K562 (cell line): ENCODE data around the gene GLMP. TPM values are rescaled to one million over a fixed set of nuclear protein-coding genes. Genes with fewer than 3 reads are reported as not detected.

Experiments
- ATAC-seq: fragments of 200-7000 bp; cut with Tn5 transposase; 3 replicates; pipeline ENCODE4 v1.9.1; 2020; ENCODE audit warnings: moderate library complexity
- BruUV-seq: library from RNA; stranded (reverse); fragments of 400-500 nt; replicated peaks from 2 replicates; lab custom pipeline; 2021; lab: Mats Ljungman, UMichigan
- CTCF ChIA-PET: fragments of 300-600 bp; formaldehyde crosslinking; extraction: SDS; loops from one replicate; lab custom pipeline; 2021; ENCODE audit warnings: low intra/inter-chr PET ratio; lab: Yijun Ruan, JAX
- POLR2A ChIA-PET: fragments of 300-600, 350-650 bp; sonication (Branson Sonifier 250); formaldehyde crosslinking; extraction: SDS; loops from one replicate; lab custom pipeline; 2021; ENCODE audit warnings: antibody characterized with exemption, inconsistent platforms; lab: Yijun Ruan, JAX
- DNase-seq, 4 experiments: peaks; one replicate each; pipeline versions ENCODE4 v3.0.0 to v3.0.0-alpha.2; 2011 to 2018; ENCODE audit warnings: low spot score in 3 of 4, mixed read lengths in 3 of 4; ENCODE audit errors: extremely low read depth in 1 of 4
- FAIRE-seq: peaks from 2 replicates; lab custom pipeline; 2011; peaks lifted over from hg19 to GRCh38; lab: Jason Lieb, UNC
- H2AFZ ChIP-seq: 2 replicates; pipeline ENCODE4 v1.6.0; 2011; ENCODE audit warnings: low read depth, low read length, control low read depth, inconsistent platforms
- H3K27ac ChIP-seq: fragments of 200-600 bp; 3 replicates; pipeline ENCODE4 v1.8.0; 2011; ENCODE audit warnings: low read depth, mild to moderate bottlenecking, control low read depth, inconsistent platforms, low read length, moderate library complexity, mixed read lengths; ENCODE audit errors: extremely low read depth
- H3K27me3 ChIP-seq, 2 experiments: fragments of 300-600 bp in 1 of 2; 2 replicates in 1 of 2; 3 replicates in 1 of 2; pipeline versions ENCODE4 v1.6.0 to v1.8.0; 2011; ENCODE audit warnings: inconsistent platforms in 2 of 2, low read length in 2 of 2, mild to moderate bottlenecking in 1 of 2, mixed read lengths in 1 of 2, moderate library complexity in 1 of 2; ENCODE audit not compliant: control insufficient read depth in 2 of 2, insufficient read depth in 2 of 2
- H3K36me3 ChIP-seq: fragments of 300-600 bp; 3 replicates; pipeline ENCODE4 v1.8.0; 2011; ENCODE audit warnings: mild to moderate bottlenecking, low read length, inconsistent platforms; ENCODE audit not compliant: control insufficient read depth, insufficient read depth
- H3K4me1 ChIP-seq, 2 experiments: fragments of 200-600 bp in 1 of 2; replicated peaks in 1 of 2; 2 replicates in 1 of 2; 3 replicates in 1 of 2; pipeline versions ENCODE4 v1.5.1 to v1.8.0; 2011; ENCODE audit warnings: inconsistent platforms in 2 of 2, low read length in 2 of 2, mild to moderate bottlenecking in 1 of 2, mixed read lengths in 1 of 2, moderate library complexity in 1 of 2; ENCODE audit not compliant: control insufficient read depth in 2 of 2, insufficient read depth in 2 of 2
- H3K4me2 ChIP-seq: 2 replicates; pipeline ENCODE4 v1.6.1; 2011; ENCODE audit warnings: low read length, control low read depth, inconsistent platforms, mixed read lengths; ENCODE audit not compliant: insufficient read depth
- H3K4me3 ChIP-seq: fragments of 200-600 bp; sonication (generic), shearing (Covaris generic); 2 replicates; pipeline ENCODE4 v1.5.1; 2016; ENCODE audit warnings: control low read depth, inconsistent platforms
- H3K79me2 ChIP-seq: fragments of 200-600 bp; 3 replicates; pipeline ENCODE4 v1.8.0; 2011; ENCODE audit warnings: low read length, inconsistent platforms; ENCODE audit not compliant: control insufficient read depth, insufficient read depth
- H3K9ac ChIP-seq, 2 experiments: 2 replicates each; pipeline versions ENCODE4 v1.6.0 to v1.6.1; 2011; ENCODE audit warnings: low read depth in 2 of 2, low read length in 2 of 2, control low read depth in 1 of 2, inconsistent platforms in 1 of 2, mild to moderate bottlenecking in 1 of 2, mixed read lengths in 1 of 2; ENCODE audit not compliant: insufficient read depth in 1 of 2
- H3K9me1 ChIP-seq: one replicate; pipeline ENCODE4 v1.6.0; 2011; ENCODE audit warnings: inconsistent platforms, mild to moderate bottlenecking, low read length, moderate library complexity; ENCODE audit not compliant: control insufficient read depth, insufficient read depth
- H3K9me3 ChIP-seq: replicated peaks from 2 replicates; pipeline ENCODE4 v1.5.1; 2011; ENCODE audit warnings: low read depth, low read length, inconsistent platforms; ENCODE audit not compliant: control insufficient read depth, insufficient read depth
- H4K20me1 ChIP-seq: replicated peaks from 2 replicates; pipeline ENCODE4 v1.6.1; 2011; ENCODE audit warnings: low read length, inconsistent platforms, mixed read lengths; ENCODE audit not compliant: control insufficient read depth, insufficient read depth
- ARID4B ChIP-seq: sonication (generic); formaldehyde crosslinking; IDR thresholded peaks from 2 replicates; pipeline ENCODE4 v1.8.0; 2022; ENCODE audit warnings: mild to moderate bottlenecking, missing genetic modification reagents
- CHD2 ChIP-seq: IDR thresholded peaks from 2 replicates; pipeline ENCODE4 v1.6.1; 2011; ENCODE audit warnings: low read depth, low read length
- E2F4 ChIP-seq: sonication (generic); formaldehyde crosslinking; IDR thresholded peaks from 2 replicates; pipeline ENCODE4 v1.8.0; 2022; ENCODE audit warnings: mild to moderate bottlenecking, low read depth, missing genetic modification reagents
- ILF3 ChIP-seq: fragments of 450-650 bp; IDR thresholded peaks from 2 replicates; pipeline ENCODE4 v1.6.1; 2018; ENCODE audit warnings: antibody characterized with exemption, mild to moderate bottlenecking, moderate library complexity, borderline replicate concordance
- ILK ChIP-seq: fragments of 450-650 bp; IDR thresholded peaks from 2 replicates; pipeline ENCODE4 v1.6.1; 2016; ENCODE audit warnings: missing genetic modification characterization, low read depth, mild to moderate bottlenecking, missing compliant biosample characterization, moderate library complexity, borderline replicate concordance
- KDM2B ChIP-seq: fragments of 250-450 bp; sonication (Bioruptor Pico); IDR thresholded peaks from 2 replicates; pipeline ENCODE4 v1.8.0; 2021; ENCODE audit warnings: mild to moderate bottlenecking, moderate library complexity
- ZEB2 ChIP-seq: fragments of 450-650 bp; IDR thresholded peaks from 2 replicates; pipeline ENCODE4 v1.6.1; 2016
- WGBS: fragments of 100-300 bp; shearing (Covaris generic); methylation state at CpG from one replicate; pipeline ENCODE4 v1.1.6; 2016; ENCODE audit warnings: low coverage, mixed read lengths; ENCODE audit not compliant: insufficient coverage; ENCODE audit errors: missing lambda C conversion rate; 5-methylcytosine and 5-hydroxymethylcytosine counted together
- in situ Hi-C: fragments of 300-500 bp; cut with MboI; formaldehyde crosslinking; loops from 4 replicates; pipeline ENCODE4 v1.15.0; 2018; ENCODE audit warnings: inconsistent platforms, mixed read lengths
- intact Hi-C: fragments of 100-400 bp; cut with micrococcal nuclease; formaldehyde crosslinking; loops from 2 replicates; pipeline ENCODE4 v1.14.2; 2022
- polyA plus RNA-seq, 8 experiments: library from polyadenylated mRNA; depleted of rRNA in 4 of 8; stranded (reverse) in 5 of 8; unstranded in 3 of 8; fragments of >200 nt; fragmentation: Nextera tagmentation in 2 of 8; fragmentation: Illumina TruSeq in 1 of 8; extraction: Ambion mirVana in 2 of 8; extraction: Trizol in 1 of 8; gene quantifications; 2 replicates each; pipeline versions ENCODE4 v1.2.1 to v1.2.3, GENCODE V29; 2011 to 2014; ENCODE audit warnings: inconsistent platforms in 1 of 8, missing spikeins in 1 of 8
- total RNA-seq, 7 experiments: library from RNA; depleted of rRNA in 6 of 7; stranded (reverse); fragments of >200 nt in 6 of 7; fragmentation: Illumina TruSeq in 2 of 7; extraction: Trizol in 2 of 7; gene quantifications; 2 replicates each; pipeline versions ENCODE4 v1.2.1 to v1.2.3, GENCODE V29; 2011 to 2021; ENCODE audit warnings: low replicate concordance in 1 of 7

Gene GLMP
- total and polyA plus RNA-seq, 9 of the 15 experiments (the other 6 are each of a cell fraction or from before 2014, with no cell fraction given): 8.3 to 28.2 (median 22.4) TPM

- TF ChIP-seq ILF3: no peak
- no peak for TF ChIP-seq ILK (tag)
- no peak for TF ChIP-seq KDM2B (CRISPR knock-in tag)
- TF ChIP-seq ZEB2: no peak
- no peak for TF ChIP-seq ARID4B
- TF ChIP-seq CHD2: no peak
- TF ChIP-seq, all 486 proteins: peak for 0
Observed at GRCh38 chr1:156320560-156320959, 25.1 kb upstream of the GLMP start (continued).

- DNase-seq: no peak
- no peaks in the 10 kb centered on the region for H3K27me3 ChIP-seq
- H3K36me3 ChIP-seq: peaks cover 91% of the 10 kb centered on the region
- BruUV-seq: no TSS peak
- in situ Hi-C loops: no loop called here
- no peaks in the 10 kb centered on the region; the same call in 2 of the 3 replicates for H3K79me2 ChIP-seq
- H3K9ac ChIP-seq: no peak overlapping the region
- intact Hi-C loops: no loop called here
- H3K4me3 ChIP-seq: no peak overlapping the region
- no peak overlapping the region for H3K4me2 ChIP-seq
- no peak for FAIRE-seq
- no peaks in the 10 kb centered on the region for H3K4me1 ChIP-seq
- H3K27ac ChIP-seq: no peak overlapping the region
- 85% methylated on average over 1 of the region's 1 CpG for WGBS
- ChIA-PET POLR2A (interaction anchor here (0.6 to 1.4 kb wide), 6 partner anchors 12 to 190 kb away, joined by 3 to 4 read pairs (median 3); partner anchors contain the start of gene PMF1), CTCF (interaction anchor here (0.6 to 1.8 kb wide), 5 partner anchors 18 to 229 kb away, joined by 5 to 8 read pairs (median 6); no protein-coding TSS in a partner anchor)
- H3K9me3 ChIP-seq: no peaks in the 10 kb centered on the region
- H4K20me1 ChIP-seq: no peaks in the 10 kb centered on the region
- no peak overlapping the region for H2AFZ ChIP-seq
- H3K9me1 ChIP-seq: no peaks in the 10 kb centered on the region
- no peak for ATAC-seq
- TF ChIP-seq E2F4: no peak
Observed at GRCh38 chr1:156319664-156320063, 24.2 kb upstream of the GLMP start.
